Right kidney (tissue), 9 donors: ENCODE data around the gene ISCU.

Experiments used
- DNase-seq: peaks from one replicate; pipeline ENCODE4 v3.0.0-alpha.2; 2016
- long read RNA-seq, 8 donors: transcript quantifications; one replicate each; lab custom pipeline, GENCODE V29; 2026

The ISCU gene
- long read RNA-seq, donor 1, transcript ISCU-201 (5 exons, 994 nt) = major isoform, 80 of 135 reads
- long read RNA-seq, donor 1, partial matches to known transcripts = 53 of 135 reads
- long read RNA-seq, donor 1, other reads (novel, unspliced or antisense) = 0 of 135 reads
- long read RNA-seq, donor 2, transcript ISCU-201 (5 exons, 994 nt) = major isoform, 66 of 90 reads
- long read RNA-seq, donor 2, partial matches to known transcripts = 22 of 90 reads
- long read RNA-seq, donor 2, other reads (novel, unspliced or antisense) = 0 of 90 reads
- long read RNA-seq, donor 3, transcript ISCU-201 (5 exons, 994 nt) = major isoform, 38 of 51 reads
- long read RNA-seq, donor 3, partial matches to known transcripts = 13 of 51 reads
- long read RNA-seq, donor 3, other reads (novel, unspliced or antisense) = 0 of 51 reads
- long read RNA-seq, donor 4, transcript ISCU-201 (5 exons, 994 nt) = major isoform, 53 of 69 reads
- long read RNA-seq, donor 4, partial matches to known transcripts = 15 of 69 reads
- long read RNA-seq, donor 4, other reads (novel, unspliced or antisense) = 0 of 69 reads
- long read RNA-seq, donor 5, transcript ISCU-201 (5 exons, 994 nt) = major isoform, 74 of 99 reads
- long read RNA-seq, donor 5, partial matches to known transcripts = 25 of 99 reads
- long read RNA-seq, donor 5, other reads (novel, unspliced or antisense) = 0 of 99 reads
- long read RNA-seq, donor 6, transcript ISCU-201 (5 exons, 994 nt) = major isoform, 70 of 105 reads
- long read RNA-seq, donor 6, partial matches to known transcripts = 32 of 105 reads
- long read RNA-seq, donor 6, other reads (novel, unspliced or antisense) = 0 of 105 reads
- long read RNA-seq, donor 7, transcript ISCU-201 (5 exons, 994 nt) = major isoform, 99 of 143 reads
- long read RNA-seq, donor 7, partial matches to known transcripts = 43 of 143 reads
- long read RNA-seq, donor 7, other reads (novel, unspliced or antisense) = 0 of 143 reads
- long read RNA-seq, donor 8, transcript ISCU-201 (5 exons, 994 nt) = major isoform, 74 of 106 reads
- long read RNA-seq, donor 8, partial matches to known transcripts = 31 of 106 reads
- long read RNA-seq, donor 8, other reads (novel, unspliced or antisense) = 0 of 106 reads

GRCh38 chr12:108562348-108563135, at the start of gene ISCU:
ISCU (plus strand) TSS chr12:108562596; CDS start chr12:108562623, 27 bp downstream.
- peak; percentile 98 for DNase-seq

GRCh38 chr12:108514468-108514972, 47.9 kb upstream of the ISCU start:
- no peak for DNase-seq

GRCh38 chr12:108514973-108515814, 47.2 kb upstream of the ISCU start, which contains the start of gene FICD:
FICD (plus strand) TSS chr12:108515277; CDS start chr12:108516973, 1,696 bp downstream.
- peak; percentile 87 for DNase-seq

GRCh38 chr12:108515916-108516315, 46.5 kb upstream of the ISCU start:
- peak; percentile 9 for DNase-seq

GRCh38 chr12:108516511-108517275, 45.7 kb upstream of the ISCU start:
- DNase-seq = no peak

- no peak for DNase-seq
Observed at GRCh38 chr12:108517288-108518100, 44.9 kb upstream of the ISCU start.

GRCh38 chr12:108518101-108518715, 44.2 kb upstream of the ISCU start:
- DNase-seq = no peak

GRCh38 chr12:108518716-108519496, 43.5 kb upstream of the ISCU start:
- no peak for DNase-seq

GRCh38 chr12:108519558-108519957, 42.8 kb upstream of the ISCU start:
- DNase-seq = no peak

- DNase-seq = no peak
Observed at GRCh38 chr12:108523365-108523764, 39.0 kb upstream of the ISCU start.

- DNase-seq = no peak
Observed at GRCh38 chr12:108525681-108526080, 36.7 kb upstream of the ISCU start.

GRCh38 chr12:108526482-108527165, 35.8 kb upstream of the ISCU start:
- DNase-seq = no peak

GRCh38 chr12:108527166-108527496, 35.3 kb upstream of the ISCU start:
- no peak for DNase-seq

GRCh38 chr12:108530161-108530560, 32.2 kb upstream of the ISCU start:
- DNase-seq = no peak

- no peak for DNase-seq
Observed at GRCh38 chr12:108531929-108532848, 30.2 kb upstream of the ISCU start.

- no peak for DNase-seq
Observed at GRCh38 chr12:108538146-108538545, 24.2 kb upstream of the ISCU start.
